H1 (cell line): ENCODE data around the gene ACY1. TPM values are rescaled to one million over a fixed set of nuclear protein-coding genes. Genes with fewer than 3 reads are reported as not detected.

Experiments used
- CTCF ChIA-PET: fragments of 300-600 bp; sonication (Branson Sonifier 250); formaldehyde crosslinking; loops from one replicate; lab custom pipeline; 2021; ENCODE audit not compliant: partially characterized antibody; lab: Charles Lee
- POLR2A ChIA-PET: fragments of 300-600 bp; sonication (Branson Sonifier 250); formaldehyde crosslinking; loops from one replicate; lab custom pipeline; 2021; ENCODE audit warnings: inconsistent platforms; ENCODE audit not compliant: partially characterized antibody; lab: Charles Lee
- DNase-seq, 2 experiments: peaks; one replicate each; pipeline versions ENCODE4 v3.0.0 to v3.0.0-alpha.2; 2010 to 2022; ENCODE audit warnings: low spot score in 2 of 2, low read depth in 1 of 2, mixed read lengths in 1 of 2
- FAIRE-seq: peaks from 2 replicates; lab custom pipeline; 2011; peaks lifted over from hg19 to GRCh38; lab: Jason Lieb, UNC
- H2AFZ ChIP-seq: 2 replicates; pipeline ENCODE4 v1.8.1; 2012; ENCODE audit warnings: low read length, inconsistent platforms
- H2AK5ac ChIP-seq: 2 replicates; pipeline ENCODE4 v1.6.1; 2013; ENCODE audit warnings: low read depth, low read length
- H2BK120ac ChIP-seq: replicated peaks from 2 replicates; pipeline ENCODE3; 2013; ENCODE audit warnings: low read depth, low read length, inconsistent platforms
- H2BK12ac ChIP-seq: 2 replicates; pipeline ENCODE4 v1.6.1; 2013; ENCODE audit warnings: low read depth, low read length
- H2BK15ac ChIP-seq: 2 replicates; pipeline ENCODE4 v1.6.1; 2013; ENCODE audit warnings: low read length
- H2BK20ac ChIP-seq: 2 replicates; pipeline ENCODE4 v1.6.1; 2013; ENCODE audit warnings: low read length
- H2BK5ac ChIP-seq: 2 replicates; pipeline ENCODE4 v1.6.1; 2013; ENCODE audit warnings: low read depth, low read length
- H3K14ac ChIP-seq: 2 replicates; pipeline ENCODE4 v1.6.1; 2013; ENCODE audit warnings: inconsistent platforms; ENCODE audit not compliant: insufficient read length
- H3K18ac ChIP-seq: 2 replicates; pipeline ENCODE4 v1.6.1; 2013; ENCODE audit warnings: low read length; ENCODE audit errors: extremely low read depth
- H3K23ac ChIP-seq: 2 replicates; pipeline ENCODE4 v1.6.1; 2013; ENCODE audit warnings: inconsistent platforms; ENCODE audit not compliant: insufficient read length
- H3K23me2 ChIP-seq: 2 replicates; pipeline ENCODE4 v1.6.1; 2013; ENCODE audit warnings: low read depth, low read length
- H3K27ac ChIP-seq: 2 replicates; pipeline ENCODE4 v1.6.1; 2011; ENCODE audit warnings: low read depth, low read length, inconsistent platforms
- H3K27me3 ChIP-seq, 4 experiments: replicated peaks in 1 of 4; 1 replicate in 1 of 4; 2 replicates in 3 of 4; pipeline versions ENCODE4 v1.6.1 to v1.8.1; 2011 to 2013; ENCODE audit warnings: low read length in 3 of 4, mild to moderate bottlenecking in 3 of 4, inconsistent platforms in 2 of 4, mixed read lengths in 2 of 4, moderate library complexity in 1 of 4; ENCODE audit not compliant: control insufficient read depth in 3 of 4, insufficient read depth in 3 of 4; ENCODE audit errors: extremely low read depth in 1 of 4
- H3K36me3 ChIP-seq, 4 experiments: 2 replicates each; pipeline versions ENCODE4 v1.6.1 to v1.8.1; 2011 to 2013; ENCODE audit warnings: mild to moderate bottlenecking in 4 of 4, low read length in 3 of 4, moderate library complexity in 2 of 4, control low read depth in 1 of 4, inconsistent platforms in 1 of 4; ENCODE audit not compliant: insufficient read depth in 4 of 4, control insufficient read depth in 2 of 4
- H3K4ac ChIP-seq: replicated peaks from 2 replicates; pipeline ENCODE3; 2013; ENCODE audit warnings: low read length, low read depth, mixed read lengths, inconsistent platforms; ENCODE audit not compliant: insufficient read length
- H3K4me1 ChIP-seq, 4 experiments: replicated peaks in 1 of 4; 1 replicate in 1 of 4; 2 replicates in 3 of 4; pipeline versions ENCODE4 v1.6.1 to v1.8.1; 2011 to 2013; ENCODE audit warnings: low read length in 3 of 4, inconsistent platforms in 2 of 4, mixed read lengths in 1 of 4; ENCODE audit not compliant: insufficient read depth in 4 of 4, control insufficient read depth in 3 of 4
- H3K4me2 ChIP-seq, 2 experiments: 2 replicates each; pipeline versions ENCODE4 v1.6.1 to v1.8.1; 2011 to 2013; ENCODE audit warnings: low read depth in 2 of 2, low read length in 2 of 2, control low read depth in 1 of 2, inconsistent platforms in 1 of 2, mild to moderate bottlenecking in 1 of 2; ENCODE audit not compliant: insufficient read depth in 1 of 2
- H3K4me3 ChIP-seq, 4 experiments: fragments of 200-600, 300-600 bp in 1 of 4; sonication (generic), shearing (Covaris generic), sonication (Bioruptor Twin) in 1 of 4; 2 replicates each; pipeline versions ENCODE4 v1.5.1 to v1.8.1; 2011 to 2016; ENCODE audit warnings: low read length in 4 of 4, low read depth in 3 of 4, control low read depth in 2 of 4, inconsistent platforms in 2 of 4, mild to moderate bottlenecking in 2 of 4, mixed read lengths in 1 of 4, moderate library complexity in 1 of 4; ENCODE audit not compliant: insufficient read depth in 2 of 4; ENCODE audit errors: extremely low read depth in 1 of 4
- H3K56ac ChIP-seq: replicated peaks from 2 replicates; pipeline ENCODE3; 2013; ENCODE audit warnings: low read depth, mild to moderate bottlenecking, mixed read lengths, low read length, inconsistent platforms; ENCODE audit not compliant: insufficient read length
- H3K79me1 ChIP-seq: 2 replicates; pipeline ENCODE4 v1.6.1; 2013; ENCODE audit warnings: low read depth, low read length, control low read depth
- H3K79me2 ChIP-seq, 2 experiments: 2 replicates each; pipeline versions ENCODE4 v1.6.1 to v1.8.1; 2012 to 2013; ENCODE audit warnings: low read length in 2 of 2, mild to moderate bottlenecking in 2 of 2, inconsistent platforms in 1 of 2; ENCODE audit not compliant: insufficient read depth in 2 of 2, control insufficient read depth in 1 of 2
- H3K9ac ChIP-seq, 4 experiments: replicated peaks in 1 of 4; 1 replicate in 1 of 4; 2 replicates in 3 of 4; pipeline versions ENCODE4 v1.6.1 to v1.8.1; 2011 to 2013; ENCODE audit warnings: low read depth in 3 of 4, low read length in 3 of 4, control low read depth in 2 of 4, mild to moderate bottlenecking in 2 of 4, moderate library complexity in 2 of 4, inconsistent platforms in 1 of 4; ENCODE audit errors: extremely low read depth in 1 of 4
- H3K9me3 ChIP-seq, 2 experiments: 2 replicates each; pipeline versions ENCODE4 v1.6.1 to v1.8.1; 2012 to 2013; ENCODE audit warnings: mild to moderate bottlenecking in 2 of 2, moderate library complexity in 2 of 2, control low read depth in 1 of 2, inconsistent platforms in 1 of 2, low read depth in 1 of 2, low read length in 1 of 2, mixed read lengths in 1 of 2; ENCODE audit not compliant: insufficient read depth in 2 of 2
- H4K20me1 ChIP-seq, 2 experiments: replicated peaks in 1 of 2; 2 replicates each; pipeline versions ENCODE3 to v1.8.1; 2011 to 2013; ENCODE audit warnings: inconsistent platforms in 2 of 2, low read length in 2 of 2, mild to moderate bottlenecking in 1 of 2; ENCODE audit not compliant: insufficient read depth in 2 of 2, control insufficient read depth in 1 of 2
- H4K5ac ChIP-seq: 2 replicates; pipeline ENCODE4 v1.6.1; 2013; ENCODE audit warnings: low read length, low read depth, mixed read lengths, inconsistent platforms; ENCODE audit not compliant: insufficient read length
- H4K8ac ChIP-seq: 2 replicates; pipeline ENCODE4 v1.8.0; 2013; ENCODE audit warnings: mild to moderate bottlenecking, moderate library complexity, low read length, inconsistent platforms; ENCODE audit not compliant: insufficient read depth; ENCODE audit errors: extremely low read depth
- H4K91ac ChIP-seq: replicated peaks from 2 replicates; pipeline ENCODE3; 2013; ENCODE audit warnings: low read length, mixed read lengths, inconsistent platforms; ENCODE audit not compliant: insufficient read length
- GTF2F1 ChIP-seq: IDR thresholded peaks from 2 replicates; pipeline ENCODE4 v1.6.1; 2012; ENCODE audit warnings: low read depth, low read length, improper control_type of control experiment, borderline replicate concordance
- KDM1A ChIP-seq: fragments of 200-600, 300-600 bp; sonication (generic); IDR thresholded peaks from 2 replicates; pipeline ENCODE4 v1.7.1; 2016; ENCODE audit warnings: mild to moderate bottlenecking, low read length, borderline replicate concordance
- MAFK ChIP-seq: IDR thresholded peaks from 2 replicates; pipeline ENCODE4 v1.6.1; 2012; ENCODE audit warnings: low read depth, mild to moderate bottlenecking, improper control_type of control experiment, low read length
- POLR2AphosphoS5 ChIP-seq: IDR thresholded peaks from 2 replicates; pipeline ENCODE4 v1.6.1; 2011; ENCODE audit warnings: low read depth, low read length
- SRF ChIP-seq: IDR thresholded peaks from 2 replicates; pipeline ENCODE4 v1.6.1; 2011; ENCODE audit warnings: mild to moderate bottlenecking, low read depth, low read length, moderate library complexity
- TEAD4 ChIP-seq: IDR thresholded peaks from 2 replicates; pipeline ENCODE4 v1.6.1; 2012; ENCODE audit warnings: low read depth, low read length, inconsistent platforms, mixed read lengths
- WGBS, 2 experiments: shearing (Covaris generic) in 1 of 2; methylation state at CpG; one replicate each; pipeline versions ENCODE4 v1.1.6 to v1.1.7; 2013 to 2015; ENCODE audit warnings: low lambda C conversion rate in 2 of 2, mixed read lengths in 2 of 2, inconsistent platforms in 1 of 2, low coverage in 1 of 2, missing lambda C conversion rate in 1 of 2; ENCODE audit not compliant: insufficient replicate concordance in 2 of 2, insufficient coverage in 1 of 2, insufficient read length in 1 of 2; ENCODE audit errors: extremely low coverage in 1 of 2, missing lambda C conversion rate in 1 of 2; 5-methylcytosine and 5-hydroxymethylcytosine counted together
- polyA plus RNA-seq, 7 experiments: library from polyadenylated mRNA; depleted of rRNA in 3 of 7; stranded (reverse) in 5 of 7; unstranded in 2 of 7; fragments of >200 nt in 5 of 7; fragments of 200-250 nt in 2 of 7; gene quantifications; 1 replicate in 5 of 7; 2 replicates in 1 of 7; 4 replicates in 1 of 7; pipeline versions ENCODE4 v1.2.1 to v1.2.3, GENCODE V29; 2011 to 2013; ENCODE audit warnings: missing spikeins in 2 of 7, mixed read lengths in 2 of 7
- total RNA-seq: library from RNA; stranded (reverse); fragmentation: NEBNext Ultra II Directional; extraction: Animal tissue kit (Norgen Biotek cat#: 25700); gene quantifications from 2 replicates; pipeline ENCODE4 v1.2.1, GENCODE V29; 2021
- TF ChIP-seq, protein P1 (sequence below): IDR thresholded peaks from 2 replicates; pipeline ENCODE4 v1.6.1; 2011; ENCODE audit warnings: low read depth, mild to moderate bottlenecking, low read length; ENCODE audit not compliant: insufficient read depth

Gene ACY1
- total and polyA plus RNA-seq, 2 of the 8 experiments (the other 6 are each of a cell fraction or from before 2014, with no cell fraction given) = 48.3 to 113 TPM

DNA sequence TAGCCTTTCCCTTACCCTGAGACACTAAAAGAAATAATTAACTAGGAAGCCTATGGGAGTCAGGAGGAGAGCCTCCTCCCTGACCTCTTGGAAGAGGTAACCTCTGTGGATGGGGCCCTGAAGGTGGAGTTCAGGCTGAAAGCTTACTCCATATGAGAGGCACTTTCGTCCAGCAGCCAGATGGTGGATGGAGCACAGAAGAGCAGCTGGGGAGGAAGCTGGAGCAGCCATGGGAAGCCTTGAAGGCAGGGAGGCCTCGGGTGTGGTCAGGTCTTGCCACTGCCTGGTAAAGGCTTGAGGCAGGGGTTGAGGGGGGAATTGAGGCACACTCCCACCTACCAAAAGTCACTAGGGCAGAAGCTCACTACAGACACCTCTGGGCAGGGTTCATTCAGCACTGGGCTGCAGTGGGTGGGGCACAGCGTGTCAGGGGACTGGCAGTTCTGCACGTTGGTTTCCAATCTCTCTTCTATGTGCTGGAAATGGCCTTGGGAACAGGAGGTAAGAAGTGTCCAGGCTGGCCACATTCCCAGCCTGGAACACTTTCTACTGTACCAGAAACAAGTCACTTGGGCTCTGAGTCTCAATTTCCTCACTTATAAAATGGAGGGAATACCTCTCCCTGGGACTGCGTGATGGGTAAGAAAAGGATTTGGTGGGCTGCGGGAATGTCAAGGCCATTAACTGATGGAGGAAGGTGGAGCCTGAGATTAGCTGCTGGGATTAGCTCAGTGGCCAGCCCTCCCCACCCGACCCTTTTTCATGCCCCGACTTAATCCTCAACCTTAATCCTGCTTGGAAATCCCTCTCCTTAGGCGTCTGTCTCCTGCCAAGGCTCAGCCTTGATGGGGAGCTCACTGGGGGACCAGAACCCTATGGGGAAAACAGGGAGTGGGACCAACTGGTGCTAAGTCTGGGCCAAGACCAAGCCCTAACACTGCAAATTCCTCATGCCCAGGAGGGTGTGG, 21.4 kb upstream of the ACY1 start:
- TF ChIP-seq SRF (no peak), GTF2F1 (no peak), TEAD4 (no peak), POLR2AphosphoS5 (no peak), MAFK (no peak), KDM1A (no peak)
- TF ChIP-seq, protein P1, sequence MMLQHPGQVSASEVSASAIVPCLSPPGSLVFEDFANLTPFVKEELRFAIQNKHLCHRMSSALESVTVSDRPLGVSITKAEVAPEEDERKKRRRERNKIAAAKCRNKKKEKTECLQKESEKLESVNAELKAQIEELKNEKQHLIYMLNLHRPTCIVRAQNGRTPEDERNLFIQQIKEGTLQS = no peak
- DNase-seq = no peak
- Histone ChIP-seq H4K8ac (no peak overlapping the region), H3K23me2 (peaks cover 2% of the 10 kb centered on the region; the same call in 1 of the 2 replicates), H2AFZ (no peak overlapping the region), H3K27me3 (peaks cover 0 to 16% (median 5%) of the 10 kb centered on the region in 4 experiments; a peak in 6 of 7 replicates), H3K4me3 (no peak overlapping the region), H2BK120ac (no peak overlapping the region), H2BK5ac (no peak overlapping the region), H3K4me2 (no peak overlapping the region), H3K9me3 (no peaks in the 10 kb centered on the region), H3K36me3 (no peaks in the 10 kb centered on the region), H3K56ac (no peak overlapping the region), H2BK12ac (no peak overlapping the region), H3K18ac (no peak overlapping the region), H3K4ac (no peak overlapping the region), H4K20me1 (peaks cover 0 to 10% of the 10 kb centered on the region in 2 experiments), H4K91ac (no peak overlapping the region), H3K14ac (no peak overlapping the region), H3K79me2 (no peaks in the 10 kb centered on the region), H4K5ac (no peak overlapping the region), H2AK5ac (0 out of 2 replicates have a peak overlapping the region, but pooled peaks have one; percentile 4), H2BK15ac (no peak overlapping the region; the same call in 1 of the 2 replicates), H3K23ac (no peak overlapping the region), H3K27ac (no peak overlapping the region), H3K4me1 (peaks cover 4 to 27% (median 19%) of the 10 kb centered on the region in 4 experiments), H3K79me1 (no peaks in the 10 kb centered on the region), H2BK20ac (no peak overlapping the region), H3K9ac (no peak overlapping the region)
- WGBS, 2 experiments = 81% methylated on average over 9 of the region's 9 CpGs; no CpG with 5 or more reads in 1 of the 2 experiments
- ChIA-PET CTCF (interaction anchor here (0.7 to 10.5 kb wide), 10 partner anchors 7 to 377 kb away, joined by 3 to 66 read pairs (median 4); partner anchors contain the start of genes ABHD14A, ABHD14B, ACY1 and GPR62), POLR2A (interaction anchor here (0.6 to 29.3 kb wide), 8 partner anchors 7 to 86 kb away, joined by 3 to 923 read pairs (median 8); partner anchors contain the start of genes ABHD14A, ABHD14B, ACY1 and GPR62)
- FAIRE-seq = no peak
